ENCODE data around the gene LAMC1. TPM values are rescaled to one million over a fixed set of nuclear protein-coding genes. Genes with fewer than 3 reads are reported as not detected.

The LAMC1 gene
- total and polyA plus RNA-seq, 2 of the 4 experiments (the other 2 are of a cell fraction) = 249 to 394 TPM

DNA sequence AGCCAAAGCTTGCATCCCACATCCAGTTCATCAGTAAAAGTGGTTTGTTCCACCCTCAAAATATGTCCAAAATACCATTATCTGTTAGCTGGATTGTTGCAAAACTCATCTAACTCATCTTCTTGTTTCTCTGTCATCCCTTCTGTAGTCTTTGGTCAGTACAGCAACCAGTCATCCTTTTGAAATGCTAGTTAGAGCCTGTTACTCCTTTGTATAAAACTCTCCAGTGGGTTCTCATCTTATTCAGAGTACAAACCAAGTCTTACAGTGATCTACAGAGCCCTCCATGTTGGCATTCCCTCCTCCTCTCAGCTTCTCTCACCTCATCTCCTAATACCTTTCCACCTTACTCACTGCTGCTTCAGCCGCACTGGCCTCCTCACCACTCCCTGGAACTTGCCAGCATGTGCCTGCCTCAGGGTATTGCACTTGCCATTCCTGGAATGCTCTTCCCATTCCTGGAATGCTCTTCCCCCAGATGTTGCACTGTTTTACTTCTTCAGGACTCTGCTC is 70.6 kb downstream of the LAMC1 start:
- H3K4me2 ChIP-seq (ENCODE audit: low read depth, low read length) = peak overlapping the region; percentile 17
- peak overlapping the region; percentile 67 for H2BK5ac ChIP-seq (ENCODE audit: low read depth, low read length, poor library complexity, severe bottlenecking)
- H3K4ac ChIP-seq (ENCODE audit: low read depth, low read length) = peak overlapping the region; percentile 30
- peak overlapping the region; percentile 38; the same call in 1 of the 2 replicates for H4K91ac ChIP-seq (ENCODE audit: insufficient read depth, low read depth, low read length)
- H2AK5ac ChIP-seq (ENCODE audit: low read depth, low read length) = peak overlapping the region; percentile 31; the same call in 1 of the 2 replicates
- ChIA-PET POLR2A (ENCODE audit: unreplicated experiment) (no interaction called here), CTCF (interaction anchor here (0.6 kb wide), 2 partner anchors 34 to 424 kb away, joined by 3 to 6 read pairs; no protein-coding TSS in a partner anchor)
- peak overlapping the region; percentile 55 for H3K18ac ChIP-seq (ENCODE audit: low read depth, low read length)
- no peak overlapping the region for H3K4me3 ChIP-seq (ENCODE audit: insufficient read depth, low read depth, low read length)
- peak overlapping the region; percentile 50; the same call in 1 of the 2 replicates for H3K27ac ChIP-seq (ENCODE audit: insufficient read depth, low read length)
- no peak overlapping the region for H3K9ac ChIP-seq (ENCODE audit: low read depth, low read length)
- peaks cover 9 to 82% of the 10 kb centered on the region in 2 experiments; a peak in 3 of 4 replicates for H3K79me1 ChIP-seq (ENCODE audit: low read depth in 1 of 2, low read length in 2 of 2)
- H3K9me3 ChIP-seq (ENCODE audit: control insufficient read depth, insufficient read depth, low read length) = no peaks in the 10 kb centered on the region
- intact Hi-C loops (cut with micrococcal nuclease) = no loop called here
- peak; percentile 30 for ATAC-seq (ENCODE audit: low read depth)
- H4K20me1 ChIP-seq (ENCODE audit: insufficient read depth, low read length) = peaks cover 61% of the 10 kb centered on the region
- H3K36me3 ChIP-seq (ENCODE audit: control insufficient read depth, insufficient read depth, low read length) = no peaks in the 10 kb centered on the region
- no peak overlapping the region for H2AFZ ChIP-seq (replicated peaks; ENCODE audit: low read length, poor library complexity)
- WGBS, 2 experiments (ENCODE audit: extremely low coverage in 2 of 2, insufficient read length in 1 of 2) = 20% methylated on average over 1 of the region's 1 CpG; no CpG with 5 or more reads in 1 of the 2 experiments
- no peak overlapping the region for H3K56ac ChIP-seq (ENCODE audit: extremely low read depth, insufficient read depth, low read length)
- BruUV-seq (replicated peaks) = no TSS peak
- no peak overlapping the region for H2AK9ac ChIP-seq (replicated peaks; ENCODE audit: low read depth, low read length, poor library complexity)
- no peak overlapping the region for H2BK20ac ChIP-seq (ENCODE audit: low read depth, low read length)
- 0 out of 4 replicates have a peak overlapping the region, but pooled peaks of 1 of the 2 experiments have one; percentile 4 for H4K8ac ChIP-seq (ENCODE audit: low read depth in 2 of 2, low read length in 2 of 2)
- no peaks in the 10 kb centered on the region for H3K27me3 ChIP-seq (ENCODE audit: control insufficient read depth, insufficient read depth, low read length)
- in situ Hi-C loops (cut with MboI; ENCODE audit: low sequenced_read_pairs) = no loop called here
- H4K5ac ChIP-seq (ENCODE audit: low read depth, low read length) = peak overlapping the region; percentile 46
- H3K14ac ChIP-seq (replicated peaks; ENCODE audit: low read depth, low read length) = no peak overlapping the region; the same call in 1 of the 2 replicates
- H3K9me1 ChIP-seq (ENCODE audit: insufficient read depth, low read length) = peaks cover 24% of the 10 kb centered on the region
- dilution Hi-C loops (cut with HindIII; ENCODE audit: low sequenced_read_pairs, unreplicated experiment) = no loop called here
- TF ChIP-seq FOS (IDR thresholded peaks at IDR 0.05; ENCODE audit: low read depth, low read length) (peak; percentile 31; the same call in 1 of the 2 replicates), CEBPB (IDR thresholded peaks at IDR 0.05; ENCODE audit: low read depth, low read length) (peak; percentile 89), MAZ (IDR thresholded peaks at IDR 0.05; ENCODE audit: borderline replicate concordance, low read depth, low read length) (0 out of 2 replicates have a peak, but pooled peaks have one; percentile 9), RFX5 (IDR thresholded peaks at IDR 0.05; ENCODE audit: low read depth, low read length) (no peak), NFE2L2 (IDR thresholded peaks at IDR 0.05; ENCODE audit: low read depth, low read length) (no peak), CHD1 (IDR thresholded peaks at IDR 0.05; ENCODE audit: low read depth, low read length) (no peak), RCOR1 (IDR thresholded peaks at IDR 0.05; ENCODE audit: insufficient replicate concordance, low read length) (peak; percentile 60), RAD21 (IDR thresholded peaks at IDR 0.05; ENCODE audit: low read length) (no peak), MAFK (IDR thresholded peaks at IDR 0.05; ENCODE audit: low read depth, low read length) (no peak), BHLHE40 (IDR thresholded peaks at IDR 0.05; ENCODE audit: low read depth, low read length) (peak; percentile 80; the same call in 1 of the 2 replicates), POLR2A (IDR thresholded peaks at IDR 0.05; ENCODE audit: low read depth, low read length) (no peak), SMC3 (IDR thresholded peaks at IDR 0.05; ENCODE audit: low read depth, low read length) (no peak), MXI1 (IDR thresholded peaks at IDR 0.05; ENCODE audit: borderline replicate concordance, low read depth, low read length) (no peak)
- TF ChIP-seq, protein P1, sequence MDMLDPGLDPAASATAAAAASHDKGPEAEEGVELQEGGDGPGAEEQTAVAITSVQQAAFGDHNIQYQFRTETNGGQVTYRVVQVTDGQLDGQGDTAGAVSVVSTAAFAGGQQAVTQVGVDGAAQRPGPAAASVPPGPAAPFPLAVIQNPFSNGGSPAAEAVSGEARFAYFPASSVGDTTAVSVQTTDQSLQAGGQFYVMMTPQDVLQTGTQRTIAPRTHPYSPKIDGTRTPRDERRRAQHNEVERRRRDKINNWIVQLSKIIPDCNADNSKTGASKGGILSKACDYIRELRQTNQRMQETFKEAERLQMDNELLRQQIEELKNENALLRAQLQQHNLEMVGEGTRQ (IDR thresholded peaks at IDR 0.05; ENCODE audit: low read depth, low read length) = no peak
- TF ChIP-seq, protein P2, sequence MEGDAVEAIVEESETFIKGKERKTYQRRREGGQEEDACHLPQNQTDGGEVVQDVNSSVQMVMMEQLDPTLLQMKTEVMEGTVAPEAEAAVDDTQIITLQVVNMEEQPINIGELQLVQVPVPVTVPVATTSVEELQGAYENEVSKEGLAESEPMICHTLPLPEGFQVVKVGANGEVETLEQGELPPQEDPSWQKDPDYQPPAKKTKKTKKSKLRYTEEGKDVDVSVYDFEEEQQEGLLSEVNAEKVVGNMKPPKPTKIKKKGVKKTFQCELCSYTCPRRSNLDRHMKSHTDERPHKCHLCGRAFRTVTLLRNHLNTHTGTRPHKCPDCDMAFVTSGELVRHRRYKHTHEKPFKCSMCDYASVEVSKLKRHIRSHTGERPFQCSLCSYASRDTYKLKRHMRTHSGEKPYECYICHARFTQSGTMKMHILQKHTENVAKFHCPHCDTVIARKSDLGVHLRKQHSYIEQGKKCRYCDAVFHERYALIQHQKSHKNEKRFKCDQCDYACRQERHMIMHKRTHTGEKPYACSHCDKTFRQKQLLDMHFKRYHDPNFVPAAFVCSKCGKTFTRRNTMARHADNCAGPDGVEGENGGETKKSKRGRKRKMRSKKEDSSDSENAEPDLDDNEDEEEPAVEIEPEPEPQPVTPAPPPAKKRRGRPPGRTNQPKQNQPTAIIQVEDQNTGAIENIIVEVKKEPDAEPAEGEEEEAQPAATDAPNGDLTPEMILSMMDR (conservative IDR thresholded peaks at IDR 0.05; ENCODE audit: low read depth, low read length) = no peak
- DNase-seq = peak; percentile 82
- peak overlapping the region; percentile 69; the same call in 1 of the 2 replicates for H3K23ac ChIP-seq (ENCODE audit: low read depth, low read length)
- peaks cover 27% of the 10 kb centered on the region for H3K4me1 ChIP-seq (ENCODE audit: control insufficient read depth, insufficient read depth, low read length)
- H2BK15ac ChIP-seq (ENCODE audit: low read depth, low read length) = no peak overlapping the region; the same call in 2 of the 3 replicates
- peak overlapping the region; percentile 27; the same call in 1 of the 2 replicates for H2BK120ac ChIP-seq (ENCODE audit: low read depth, low read length)

Measured in IMR-90 (cell line).